Activated T-cell treated with anti-CD3 and anti-CD28 coated beads for 24 hours (primary cell): ENCODE measurements around the gene ZC3H12C.

Experiments used
- DNase-seq: peaks from one replicate; pipeline ENCODE4 v3.0.0-alpha.2; 2020; ENCODE audit warnings: low read depth

Gene ZC3H12C

GRCh38 chr11:110077346-110077745 lies 15.8 kb upstream of the ZC3H12C start:
- no peak for DNase-seq

DNA sequence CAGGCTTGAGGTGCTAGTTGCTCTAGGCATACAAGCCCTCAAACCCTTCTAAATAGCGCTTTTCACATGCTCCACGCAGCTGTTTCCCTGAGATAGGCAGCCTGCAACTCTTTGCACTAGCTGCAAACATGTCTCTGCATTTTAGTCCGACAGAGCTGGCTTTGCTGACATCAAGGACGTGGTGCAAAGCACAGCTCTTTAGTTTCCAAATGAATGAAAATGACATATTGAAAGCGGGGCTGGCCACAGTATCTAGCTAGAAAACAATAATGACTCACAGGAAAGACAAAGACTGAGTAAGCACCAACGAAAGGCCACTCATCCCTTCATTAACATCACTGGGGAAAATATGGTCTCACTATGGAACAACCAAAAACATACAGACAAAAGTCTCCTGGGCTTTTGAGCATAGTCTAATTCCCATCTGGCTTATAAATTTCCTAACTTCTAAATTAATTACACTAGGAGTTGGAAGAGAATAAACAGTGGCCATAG lies 15.3 kb upstream of the ZC3H12C start:
- DNase-seq: no peak

DNA sequence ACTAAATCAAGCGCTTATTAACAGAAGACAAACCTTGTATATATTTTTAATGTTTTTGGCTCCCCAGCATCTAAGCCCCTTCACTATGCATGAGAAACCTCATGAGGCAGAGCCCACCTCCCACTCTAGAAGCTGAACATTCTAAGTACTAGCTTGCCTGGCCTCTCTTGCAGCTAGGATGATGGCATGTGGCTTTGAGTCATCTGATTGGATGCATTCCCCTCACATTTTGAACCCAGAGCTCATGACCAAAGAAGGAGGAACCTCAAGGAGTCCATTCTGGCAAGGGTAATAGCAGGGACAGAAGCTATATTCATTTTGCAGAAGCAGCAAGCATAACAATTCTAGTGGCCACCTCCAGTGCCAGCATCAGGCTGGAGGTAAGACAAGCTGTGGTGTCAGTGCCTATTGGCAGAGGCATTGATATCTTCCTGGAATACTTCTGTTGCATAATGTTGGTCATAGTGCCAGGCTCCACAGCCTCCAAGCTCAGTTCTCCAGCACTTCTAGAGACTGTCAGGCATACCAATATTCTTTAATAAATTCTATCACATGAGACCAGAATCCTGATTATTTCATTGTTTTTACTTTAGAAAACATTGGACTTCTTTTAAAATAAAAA lies 14.2 kb upstream of the ZC3H12C start:
- DNase-seq: no peak

GRCh38 chr11:110079726-110080125 lies 13.5 kb upstream of the ZC3H12C start:
- no peak for DNase-seq

GRCh38 chr11:110081462-110082376 lies 11.5 kb upstream of the ZC3H12C start:
- no peak for DNase-seq

GRCh38 chr11:110082899-110083298 lies 10.3 kb upstream of the ZC3H12C start:
- DNase-seq: no peak

DNA sequence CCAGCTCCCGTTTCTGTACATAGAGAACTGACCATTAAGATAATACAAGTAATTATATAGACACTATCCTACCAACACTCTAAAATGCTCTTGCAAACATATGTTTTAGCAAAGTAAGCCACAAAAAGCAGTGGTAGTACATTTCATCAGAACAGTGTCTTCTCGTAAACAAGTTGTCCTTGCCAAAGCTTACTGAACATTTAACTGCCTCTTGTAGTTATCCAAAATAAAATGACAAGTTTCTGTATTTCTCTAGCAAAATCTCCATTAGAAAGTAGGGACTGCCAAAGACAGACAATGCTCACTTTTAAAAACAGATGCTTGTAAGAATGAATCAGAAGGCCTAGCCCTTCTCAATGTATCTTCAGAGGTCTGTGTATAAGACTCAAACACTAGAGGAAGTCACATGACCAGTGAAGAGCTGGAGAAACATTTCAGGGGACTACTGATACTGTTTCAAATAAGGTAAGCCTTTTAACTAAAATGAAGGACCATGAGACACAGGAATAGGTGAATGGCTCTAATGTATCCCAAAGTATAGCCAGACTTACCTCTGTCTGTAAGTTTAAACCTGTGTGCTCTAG lies 7.8 kb upstream of the ZC3H12C start:
- no peak for DNase-seq

GRCh38 chr11:110086892-110087309 lies 6.3 kb upstream of the ZC3H12C start:
- no peak for DNase-seq

GRCh38 chr11:110087812-110088534 lies 5.2 kb upstream of the ZC3H12C start:
- no peak for DNase-seq

- DNase-seq: no peak
Measured at GRCh38 chr11:110088535-110089344, 4.5 kb upstream of the ZC3H12C start.

DNA sequence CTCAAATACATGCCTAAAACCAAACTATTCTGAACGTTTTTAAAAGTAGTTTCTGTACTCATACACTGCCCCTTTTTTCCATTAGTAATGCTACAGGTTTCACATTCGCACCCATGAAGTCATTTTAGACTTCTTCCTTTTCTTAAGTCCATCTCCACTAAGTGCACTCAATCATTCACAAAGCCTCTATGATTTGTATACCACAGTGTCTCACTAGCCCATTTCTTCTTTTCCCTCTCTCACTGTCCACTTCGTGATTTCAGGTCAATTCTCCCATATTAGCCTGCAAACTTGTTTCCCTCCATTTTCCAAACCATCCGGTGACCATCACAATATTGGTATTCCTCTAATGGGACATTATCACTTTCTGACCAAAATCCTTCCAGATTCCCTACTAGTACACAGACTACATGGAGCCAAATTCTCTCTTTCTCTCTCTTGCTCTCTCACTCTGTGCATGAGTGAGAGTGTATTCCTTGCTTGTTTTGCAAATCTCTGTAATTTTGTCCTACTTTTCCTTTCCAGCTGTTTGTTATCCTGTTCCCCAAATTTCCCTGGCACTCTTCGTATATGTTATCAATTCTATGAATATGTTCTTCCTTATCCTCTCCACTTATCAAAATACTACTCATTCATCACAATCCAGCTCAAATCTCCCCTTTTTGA lies 3.4 kb upstream of the ZC3H12C start:
- DNase-seq: no peak

- no peak for DNase-seq
Measured at GRCh38 chr11:110090466-110091026, 2.6 kb upstream of the ZC3H12C start.

- DNase-seq: no peak
Measured at GRCh38 chr11:110092111-110092514, 1.1 kb upstream of the ZC3H12C start.

DNA sequence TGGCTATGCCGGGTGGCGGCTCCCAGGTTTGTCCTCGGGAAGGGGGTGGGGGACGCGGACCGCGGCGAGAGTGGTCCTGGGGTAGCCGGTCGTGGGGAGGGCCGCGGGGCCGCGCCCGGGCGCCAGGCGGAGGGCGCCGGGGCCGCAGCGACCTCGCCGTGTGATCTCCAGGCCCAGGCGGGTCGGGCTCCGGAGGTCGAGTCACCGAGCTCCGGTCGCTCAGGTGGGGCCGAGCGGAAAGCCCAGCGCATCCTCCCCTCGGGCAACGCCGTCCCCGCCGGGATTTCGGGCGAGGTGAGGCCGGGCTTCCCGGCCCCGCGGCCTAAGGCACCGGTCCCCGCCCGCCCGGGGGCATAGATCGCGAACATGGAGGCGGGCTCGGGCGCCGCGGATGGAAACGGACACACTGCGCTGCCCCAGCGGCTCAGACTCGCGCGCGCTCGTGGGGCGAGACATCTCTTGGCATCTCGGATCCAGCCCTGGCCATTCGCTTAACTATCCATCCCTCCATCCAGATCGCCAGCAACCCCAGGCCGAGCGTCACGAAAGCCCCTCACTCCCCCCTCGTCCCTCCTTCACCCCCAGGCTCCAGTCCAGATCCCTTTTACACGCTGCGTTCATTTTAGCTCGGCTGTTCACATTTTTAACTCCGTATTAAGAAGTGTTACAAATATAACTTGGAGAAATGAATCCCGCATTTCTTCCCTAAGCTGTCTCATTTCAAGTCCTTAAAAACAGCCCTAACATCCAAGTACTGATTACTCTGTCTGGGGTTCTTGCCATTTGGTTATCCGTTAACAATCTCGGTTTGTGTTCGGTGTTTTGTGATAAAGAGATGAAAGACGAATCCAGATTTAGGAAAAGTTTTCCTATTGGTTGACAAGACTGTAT lies 460 bp downstream of the ZC3H12C start:
- no peak for DNase-seq

DNA sequence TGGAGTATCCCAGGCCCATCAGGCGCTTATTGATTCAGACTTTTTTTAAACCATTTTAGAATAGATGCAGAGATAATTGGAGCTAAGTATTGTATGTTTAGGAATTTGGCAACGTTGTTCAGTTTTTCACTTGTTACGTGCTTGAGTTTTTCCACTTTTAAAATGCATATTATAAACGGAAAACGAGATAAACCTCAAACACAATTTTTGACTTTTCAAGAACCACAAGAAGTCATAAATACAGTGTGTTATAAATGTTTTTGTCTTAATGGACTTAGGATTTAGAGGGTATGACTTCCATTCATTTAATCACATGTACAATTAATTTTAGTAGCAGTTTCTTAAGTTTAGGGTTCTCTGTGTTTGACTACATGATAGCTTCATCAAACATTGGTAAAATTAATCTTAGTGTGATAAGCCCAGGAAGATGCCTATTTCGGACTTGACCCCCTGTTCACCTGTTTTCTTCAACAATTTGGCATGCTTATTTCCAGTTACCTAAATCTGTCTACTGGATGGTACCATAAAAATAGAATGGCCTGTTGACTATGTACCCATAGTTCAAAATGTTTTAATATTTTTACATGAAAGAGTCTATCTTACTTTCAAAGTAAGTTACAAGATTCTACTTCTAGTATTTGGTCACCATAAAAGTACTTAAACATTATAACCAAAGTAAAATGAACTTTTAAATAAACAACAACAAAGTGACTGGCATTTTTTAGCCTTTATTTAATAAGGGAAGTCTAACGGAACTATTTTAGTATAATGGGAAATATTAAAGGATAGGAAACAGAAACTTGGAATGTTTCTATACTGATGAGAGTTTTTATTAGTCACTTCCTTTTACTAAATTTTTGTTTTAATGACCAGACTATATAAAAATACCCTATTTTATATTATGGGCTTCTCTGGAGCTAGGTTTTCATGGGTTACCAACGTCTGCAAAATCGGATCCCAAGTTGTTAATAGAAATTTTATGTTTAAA lies 1.4 kb downstream of the ZC3H12C start:
- no peak for DNase-seq

DNA sequence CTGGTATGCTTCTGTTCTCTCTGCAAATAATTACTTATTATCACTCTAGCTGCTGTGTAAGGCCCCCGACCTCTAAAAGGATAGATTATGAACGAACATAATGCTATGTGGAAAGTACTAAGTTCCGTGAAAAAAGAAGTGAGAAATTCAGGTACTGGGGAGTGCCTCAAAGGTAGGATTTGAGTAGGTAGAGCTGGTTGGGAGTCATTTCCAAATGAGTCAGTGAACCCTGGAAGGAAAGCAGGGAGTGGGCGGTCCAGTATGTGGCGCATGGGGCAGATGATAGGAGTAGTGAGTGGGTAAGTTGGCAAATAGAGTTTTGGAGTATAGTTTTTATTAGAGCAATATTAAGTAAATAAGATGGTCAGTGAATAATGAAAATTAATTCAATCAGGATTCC lies 2.4 kb downstream of the ZC3H12C start:
- DNase-seq: no peak

DNA sequence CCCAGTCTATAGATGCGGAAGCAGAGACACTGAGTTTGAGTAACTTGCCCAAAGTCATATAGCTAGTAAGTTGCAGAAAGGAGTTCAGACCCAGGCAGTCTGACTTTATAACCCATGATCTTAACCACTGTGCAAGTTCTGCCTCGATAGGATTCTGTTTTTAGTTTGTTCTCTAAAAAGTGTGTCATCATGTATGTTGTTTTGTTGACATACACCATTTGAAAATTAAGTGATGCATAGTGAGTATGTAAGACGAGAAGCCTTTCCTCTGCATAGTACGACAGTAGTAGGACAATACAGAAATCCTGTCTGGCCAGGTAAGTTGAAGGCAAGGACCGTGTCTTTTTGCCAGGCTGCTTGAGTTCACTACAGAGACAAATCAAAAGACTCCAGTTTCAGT lies 3.3 kb downstream of the ZC3H12C start:
- DNase-seq: no peak

GRCh38 chr11:110097459-110098012 lies 4.3 kb downstream of the ZC3H12C start:
- no peak for DNase-seq
